SW480 (cell line): ENCODE results near the gene XRRA1.

Experiments
- DNase-seq: peaks from one replicate; pipeline ENCODE4 v3.0.0-alpha.2; 2016; ENCODE audit warnings: low spot score

XRRA1 gene

GRCh38 chr11:74951226-74951625 is 2.3 kb upstream of the XRRA1 start:
- no peak for DNase-seq

DNA sequence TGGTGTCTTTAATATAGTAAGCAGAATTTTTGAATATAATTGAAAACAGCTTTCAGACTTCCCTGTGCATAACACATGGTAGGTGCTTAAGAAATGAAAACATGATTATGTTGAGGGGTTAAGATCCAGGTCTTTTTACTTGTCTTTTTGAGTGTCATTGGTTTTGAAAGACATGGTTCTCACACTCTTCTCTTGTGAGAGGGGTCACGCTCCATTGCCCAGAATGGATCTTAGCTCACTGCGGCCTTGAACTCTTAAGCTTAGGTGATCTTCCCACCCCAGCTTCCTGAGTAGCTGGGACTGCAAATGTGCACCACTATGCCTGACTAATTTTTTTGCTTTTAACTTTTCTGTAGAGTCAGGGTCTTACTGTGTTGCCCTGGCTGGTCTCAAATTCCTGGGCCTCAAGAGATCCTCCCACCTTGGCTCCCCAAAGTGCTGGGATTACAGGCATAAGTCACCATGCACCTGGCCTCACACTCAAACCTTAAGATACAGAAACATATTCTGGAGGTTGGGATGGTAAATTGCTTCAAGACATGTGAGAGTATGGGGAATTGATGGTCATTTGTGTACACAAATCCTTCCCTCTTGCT is 1.6 kb upstream of the XRRA1 start:
- DNase-seq: no peak

GRCh38 chr11:74949753-74950137 is 854 bp upstream of the XRRA1 start:
- no peak for DNase-seq

- DNase-seq: peak; percentile 26
Measured at GRCh38 chr11:74948546-74948897, 369 bp downstream of the XRRA1 start.

- no peak for DNase-seq
Measured at GRCh38 chr11:74942073-74942759, 6.7 kb downstream of the XRRA1 start.

DNA sequence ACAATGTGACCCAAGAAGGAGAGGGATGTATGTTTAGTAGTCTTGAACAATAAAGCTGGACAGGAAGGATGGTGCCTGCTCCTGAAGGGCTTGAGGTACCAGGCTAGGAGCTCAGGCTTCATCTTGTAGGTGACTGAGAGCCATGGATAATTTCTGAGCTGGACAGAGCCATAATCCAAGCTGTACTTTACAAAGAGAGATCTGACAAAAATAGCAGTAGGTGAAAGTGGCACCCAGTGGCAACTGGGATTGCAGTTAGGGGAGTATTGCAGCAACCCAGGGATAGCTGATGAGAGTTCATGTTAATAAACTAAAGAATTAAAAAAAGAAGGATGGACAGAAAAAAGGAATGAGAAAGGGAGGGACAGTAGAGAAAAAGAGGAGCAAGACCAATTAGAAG is 7.4 kb downstream of the XRRA1 start:
- no peak for DNase-seq

DNA sequence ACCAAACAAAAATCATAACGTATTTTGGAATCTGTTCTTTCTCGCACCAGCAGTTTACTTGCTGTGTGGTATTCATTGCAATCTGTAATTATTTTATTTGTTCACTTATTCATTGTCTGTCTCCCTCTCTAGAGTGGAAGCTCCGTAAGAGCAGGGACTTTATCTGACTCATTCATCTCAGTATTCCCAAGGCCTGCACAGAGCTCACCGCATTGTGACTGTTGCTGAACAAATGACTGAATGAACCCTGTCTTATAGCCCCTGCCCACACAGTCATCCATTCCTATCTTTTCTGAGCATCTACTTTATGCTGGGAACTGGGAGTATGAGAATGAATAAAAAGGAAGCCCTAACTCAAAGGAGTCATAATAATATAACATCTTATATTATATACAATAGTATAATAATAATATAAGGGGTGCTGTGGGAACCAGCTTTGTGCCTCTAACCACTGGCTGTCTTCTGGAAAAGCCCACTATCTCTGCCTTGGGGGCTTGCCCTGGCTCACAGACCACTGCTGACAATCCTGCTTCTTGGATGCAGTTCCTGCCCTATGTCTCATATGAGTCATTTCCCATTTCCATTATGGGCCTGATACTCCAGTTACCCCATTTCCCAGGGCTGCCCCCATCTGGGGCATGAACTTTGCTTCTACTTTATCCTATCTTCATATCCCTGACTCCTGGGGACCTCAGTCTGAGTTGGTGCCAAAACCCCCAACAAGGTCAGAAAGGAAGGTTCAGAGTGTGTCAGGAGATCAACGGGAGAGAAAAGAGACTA is 11.0 kb downstream of the XRRA1 start:
- DNase-seq: no peak

- no peak for DNase-seq
Measured at GRCh38 chr11:74936976-74937375, 11.9 kb downstream of the XRRA1 start.

GRCh38 chr11:74936087-74936486 is 12.8 kb downstream of the XRRA1 start:
- no peak for DNase-seq

GRCh38 chr11:74935285-74935684 is 13.6 kb downstream of the XRRA1 start:
- no peak for DNase-seq

GRCh38 chr11:74933765-74934164 is 15.1 kb downstream of the XRRA1 start:
- no peak for DNase-seq

DNA sequence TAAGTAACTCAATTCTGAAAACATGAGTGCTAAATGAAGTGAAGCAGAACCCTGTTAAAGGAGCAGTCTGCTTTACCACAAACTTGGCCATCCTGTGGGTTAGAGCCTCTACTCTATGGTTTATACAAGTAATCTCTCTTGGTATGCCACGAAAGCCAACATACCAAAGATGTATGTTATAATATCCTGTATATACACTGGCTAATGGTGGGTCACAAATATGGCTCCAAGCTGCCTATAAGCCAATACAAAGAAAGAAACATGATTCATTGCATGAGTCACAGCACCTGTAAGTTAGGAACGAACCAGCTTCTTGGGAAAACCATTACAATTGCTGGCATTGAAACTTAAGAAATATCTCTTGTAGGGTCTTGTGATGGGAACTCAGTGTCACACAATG is 16.1 kb downstream of the XRRA1 start:
- DNase-seq: peak; percentile 58

DNA sequence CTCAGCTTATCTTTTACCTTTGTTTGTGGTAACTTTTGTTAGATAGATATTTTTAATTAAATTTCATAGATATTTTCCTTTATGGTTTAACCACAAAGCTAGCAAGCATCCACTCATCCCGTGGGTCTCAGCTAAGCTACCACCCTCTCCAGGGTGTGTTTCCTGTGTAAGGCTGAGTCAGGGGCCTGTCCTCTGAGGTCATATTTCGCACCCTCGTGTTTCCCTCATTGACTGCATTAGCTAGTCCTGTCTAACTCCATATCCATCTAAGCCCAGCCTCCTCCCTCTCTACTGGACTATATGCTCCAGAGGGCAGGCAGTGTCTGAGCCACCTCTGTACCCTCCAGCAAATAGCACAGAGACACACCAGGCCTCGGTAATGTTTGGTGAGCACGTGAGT is 16.7 kb downstream of the XRRA1 start:
- no peak for DNase-seq

DNA sequence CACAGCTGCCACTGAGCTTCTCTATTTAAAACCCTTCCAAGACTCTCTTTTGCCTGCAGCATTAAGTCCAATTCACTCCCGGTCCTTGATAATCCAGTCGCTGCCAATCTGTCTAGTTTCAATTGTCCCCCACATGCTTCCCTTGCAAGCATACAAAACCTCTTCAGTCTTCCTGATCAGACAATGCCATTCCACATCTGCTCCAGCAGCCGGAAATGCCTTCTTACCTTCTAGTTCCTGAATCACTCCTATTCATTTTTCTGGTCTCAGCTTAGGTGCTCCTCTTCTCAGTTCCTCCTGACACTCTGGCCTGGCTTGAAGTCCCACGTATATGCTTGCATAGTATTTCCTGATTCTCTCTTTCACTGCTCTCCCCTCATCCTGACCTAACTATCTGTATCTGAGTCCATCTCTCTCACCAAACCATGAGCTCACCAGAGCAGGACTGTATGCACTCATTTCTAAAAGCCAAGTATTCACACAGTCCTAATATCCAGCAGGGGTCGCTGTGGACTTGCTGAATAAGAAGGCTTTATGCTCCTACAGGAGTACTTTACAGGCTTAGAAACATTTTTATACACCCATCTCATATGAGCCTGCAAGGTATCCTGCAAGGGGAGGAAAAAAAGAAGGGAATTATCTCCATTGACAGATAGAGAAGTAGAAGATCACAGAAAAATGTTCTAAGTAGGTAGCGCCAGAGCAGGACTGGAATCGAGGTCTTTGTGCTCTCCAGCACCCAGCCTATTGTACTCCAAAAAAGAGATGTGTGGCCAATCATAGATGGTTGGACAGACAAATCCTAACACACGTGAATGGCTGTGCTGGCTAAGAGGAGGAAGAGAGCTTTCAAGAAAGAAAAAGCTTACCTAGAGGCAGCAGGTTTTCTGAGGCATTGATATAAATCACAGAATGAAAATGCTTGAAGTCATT is 19.2 kb downstream of the XRRA1 start:
- DNase-seq: peak; percentile 86

DNA sequence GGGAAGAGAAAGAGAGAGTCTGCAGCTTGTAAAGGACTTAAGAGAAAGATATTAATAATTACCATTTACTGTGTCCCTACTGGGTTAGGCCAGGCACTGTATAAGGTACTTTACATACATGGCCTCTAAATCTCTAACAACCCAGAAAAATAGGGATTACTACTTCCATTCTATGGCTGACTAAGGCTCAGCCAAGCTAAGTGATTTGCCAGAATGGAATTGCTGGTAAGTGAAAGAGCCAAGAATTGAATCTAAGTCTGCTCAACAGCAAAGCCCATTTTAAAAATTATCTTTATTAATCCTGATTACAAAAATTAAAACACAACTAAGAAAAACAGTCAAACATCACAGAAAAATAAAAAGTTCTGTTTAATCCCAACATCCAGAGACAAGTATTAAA is 21.4 kb downstream of the XRRA1 start:
- DNase-seq: no peak

DNA sequence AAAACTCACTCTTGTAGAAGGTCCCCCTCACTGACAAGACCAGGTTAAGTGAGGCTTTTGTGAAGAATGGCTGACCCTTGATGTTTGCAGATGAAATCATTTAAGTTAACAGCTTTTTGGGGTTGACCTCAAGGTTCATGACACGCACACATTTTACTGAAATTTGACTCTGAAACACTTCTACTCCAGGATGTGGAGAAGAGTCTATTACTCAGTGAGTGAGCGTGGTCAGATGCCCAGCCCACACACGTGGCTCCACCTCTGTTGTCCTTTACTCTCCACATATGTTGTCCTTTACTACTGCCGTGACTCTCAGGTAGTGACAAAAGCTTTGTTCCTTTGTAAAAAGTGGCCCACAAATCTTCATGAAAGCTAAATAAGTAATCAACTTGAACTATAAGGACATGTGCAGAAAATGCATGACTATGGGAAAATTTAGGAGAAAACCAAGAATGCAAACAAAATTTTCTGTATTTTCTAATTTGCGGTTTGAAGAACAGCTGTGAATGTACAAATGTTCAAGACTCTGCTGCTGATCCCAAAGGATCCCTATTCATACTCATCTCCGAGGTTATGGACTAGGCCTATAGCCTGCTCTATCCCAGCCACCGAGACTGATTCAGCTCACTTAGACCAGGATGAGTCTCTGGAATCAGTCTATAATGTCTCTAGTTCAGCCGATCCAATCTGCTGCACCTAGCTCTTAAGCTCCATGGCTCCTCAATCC is 22.4 kb downstream of the XRRA1 start:
- DNase-seq: peak; percentile 38

DNA sequence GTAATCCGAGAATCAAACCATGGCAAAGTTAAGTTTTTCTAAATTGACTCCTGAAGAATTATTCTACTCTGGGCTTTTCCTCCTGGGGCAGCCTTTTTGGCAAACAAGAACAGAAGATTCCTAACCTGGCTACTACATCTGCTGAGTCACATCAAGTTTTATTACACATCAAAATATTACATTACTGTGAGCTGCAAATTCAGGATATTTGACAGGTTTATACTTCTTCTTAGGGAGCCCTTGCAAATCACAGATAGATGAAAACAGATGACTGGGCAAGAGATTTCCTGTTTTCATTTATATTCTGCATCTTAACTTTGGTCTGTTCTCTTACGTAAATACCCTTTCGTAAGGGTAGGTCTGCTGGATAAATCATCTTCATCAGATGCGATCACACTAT is 23.6 kb downstream of the XRRA1 start:
- no peak for DNase-seq

DNA sequence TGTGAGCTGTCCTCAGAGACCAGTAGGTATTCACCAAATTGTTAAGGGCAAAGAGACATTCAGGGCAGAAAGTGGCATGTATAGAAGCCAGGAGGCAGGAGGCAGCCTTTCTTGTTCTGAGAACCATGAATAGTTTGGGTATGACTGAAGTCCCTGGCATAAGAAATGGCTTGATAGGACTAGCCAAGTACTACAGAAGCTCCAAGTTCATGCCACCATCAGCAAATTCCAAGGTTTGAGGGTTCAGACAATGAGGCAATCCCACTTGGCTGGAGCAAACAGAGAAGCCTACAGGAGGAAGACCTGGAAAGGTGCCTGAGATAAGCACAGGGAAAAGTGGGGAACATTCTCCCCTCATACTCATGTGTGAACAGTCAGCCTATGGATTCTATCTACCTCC is 25.8 kb downstream of the XRRA1 start:
- DNase-seq: no peak

DNA sequence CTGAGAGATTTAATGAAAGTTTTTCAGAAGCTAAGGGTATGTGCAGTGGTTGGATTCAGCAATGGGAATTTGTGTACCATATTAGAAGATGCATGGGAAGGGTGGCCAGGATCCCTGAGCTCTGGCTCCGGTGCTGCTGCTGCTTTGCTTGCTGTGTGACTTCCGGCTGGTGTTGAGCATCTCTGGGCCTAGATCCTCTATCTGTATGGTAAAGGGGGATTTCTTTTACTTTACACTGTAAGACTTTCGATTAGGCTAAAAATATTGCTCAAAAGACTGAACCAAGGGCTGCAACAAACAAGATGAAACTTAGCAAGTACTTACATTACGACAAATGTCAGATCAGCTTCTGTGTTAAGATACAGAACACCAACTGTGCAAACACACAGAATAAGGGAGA is 39.1 kb downstream of the XRRA1 start:
- DNase-seq: no peak

DNA sequence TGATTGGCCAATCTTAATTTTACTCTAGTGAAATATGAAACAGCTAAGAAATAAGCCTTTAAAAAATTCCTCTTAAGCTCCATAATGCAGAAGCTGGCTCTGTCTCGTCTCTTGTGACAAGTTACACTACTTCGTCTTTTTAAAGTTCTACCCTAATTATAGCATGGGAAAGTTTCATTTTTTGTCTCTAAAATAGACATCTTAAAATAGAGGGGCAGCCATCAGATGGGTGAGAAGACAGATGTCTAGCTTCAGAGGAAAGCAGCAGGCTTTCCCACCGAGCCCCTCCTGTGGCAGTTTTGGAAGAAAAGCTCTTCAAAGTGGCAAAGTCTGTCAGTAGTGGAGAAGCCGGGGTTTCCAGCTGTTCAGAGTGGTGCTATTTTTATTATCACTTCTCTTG is 39.5 kb downstream of the XRRA1 start:
- DNase-seq: no peak

GRCh38 chr11:74905326-74905725 is 43.6 kb downstream of the XRRA1 start:
- no peak for DNase-seq

GRCh38 chr11:74902342-74902741 is 46.5 kb downstream of the XRRA1 start:
- DNase-seq: no peak
